ACHN (cell line): ENCODE results near the gene DNAI7.
A peak's percentile ranks its signal among the peaks of the same experiment; 100 is the strongest.

Source experiments
- DNase-seq: peaks from one replicate; pipeline ENCODE4 v3.0.0-alpha.2; 2015
- in situ Hi-C: cut with HindIII; loops from 2 replicates; pipeline ENCODE4 v1.10.0; 2017; ENCODE audit warnings: low sequenced_read_pairs, low pct_ligation_motif_present, low pct_unique_long_range_greater_than_20kb

The DNAI7 gene

DNA sequence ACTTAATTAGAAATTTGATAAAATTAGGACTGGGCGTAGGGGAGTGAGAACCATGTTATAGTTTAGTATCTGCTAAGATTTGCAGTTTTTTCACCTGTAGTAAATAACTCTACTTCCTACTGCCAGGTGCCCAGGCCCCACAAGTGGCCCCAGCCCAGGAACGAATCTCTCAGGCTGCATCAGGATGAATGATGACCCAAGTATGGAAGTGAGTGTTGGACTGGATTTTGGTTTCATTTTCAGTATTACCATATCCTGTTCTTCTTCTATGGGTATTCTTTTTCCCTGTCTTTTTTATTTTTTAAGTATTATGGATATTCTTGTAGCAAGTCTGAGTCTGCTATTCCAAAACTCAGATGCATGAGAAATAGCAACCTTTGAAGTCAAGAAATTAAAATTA lies 125.7 kb downstream of the DNAI7 start:
- in situ Hi-C loops = no loop called here
- peak; percentile 34 for DNase-seq

GRCh38 chr12:25065035-25065434 lies 129.9 kb downstream of the DNAI7 start:
- DNase-seq = no peak

DNA sequence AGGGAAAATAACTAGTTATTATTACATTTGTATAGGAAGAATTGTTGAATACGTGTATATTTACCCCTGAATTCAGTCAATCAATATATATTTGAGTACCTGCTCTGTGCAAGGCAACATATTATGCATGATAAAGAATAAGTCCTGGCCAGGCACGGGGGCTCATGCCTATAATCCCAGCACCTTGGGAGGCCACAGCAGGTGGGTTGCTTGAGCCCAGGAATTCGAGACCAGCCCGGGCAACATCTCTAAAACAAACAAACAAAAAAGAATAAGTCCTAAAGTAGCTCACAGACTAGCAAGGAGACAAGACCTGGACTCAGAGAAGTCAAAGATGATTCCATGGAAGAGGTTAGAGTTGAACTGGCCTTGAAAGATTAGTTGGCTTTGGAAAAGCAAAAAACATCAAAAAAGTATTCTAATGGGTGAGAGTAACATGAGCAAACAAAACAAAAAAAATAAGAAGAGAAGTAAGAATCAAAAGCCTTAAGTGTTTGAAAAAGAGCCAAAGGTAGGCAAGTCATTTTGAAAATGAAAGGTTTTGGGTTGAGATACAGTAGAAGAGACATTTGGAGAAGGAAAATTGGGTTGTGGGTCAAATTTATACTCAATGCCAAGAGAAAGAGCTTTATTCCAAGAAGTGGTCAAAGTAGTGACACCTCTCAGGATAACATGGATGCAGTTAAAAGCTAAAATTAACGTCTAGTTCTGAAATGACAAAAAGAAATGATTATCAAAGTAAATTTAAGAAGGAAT lies 130.9 kb downstream of the DNAI7 start:
- no peak for DNase-seq

More at GRCh38 chr12:25065035-25065434, 129.9 kb downstream of the DNAI7 start:
- in situ Hi-C loops = no loop called here

GRCh38 chr12:25058658-25059058 lies 136.3 kb downstream of the DNAI7 start:
- DNase-seq = no peak
- in situ Hi-C loops = no loop called here

More for the DNA sequence above, 130.9 kb downstream of the DNAI7 start:
- in situ Hi-C loops = no loop called here
